ENCODE results near the gene L3MBTL1.
"Not testable (repeated sequence)": the region's sequence is repeated elsewhere in the genome, so short reads cannot be mapped to it uniquely, and the experiment has no call there.

The L3MBTL1 gene

GRCh38 chr20:43502021-43502420, 5.5 kb upstream of the L3MBTL1 start:
- DNase-seq, result not testable (repeated sequence)

DNA sequence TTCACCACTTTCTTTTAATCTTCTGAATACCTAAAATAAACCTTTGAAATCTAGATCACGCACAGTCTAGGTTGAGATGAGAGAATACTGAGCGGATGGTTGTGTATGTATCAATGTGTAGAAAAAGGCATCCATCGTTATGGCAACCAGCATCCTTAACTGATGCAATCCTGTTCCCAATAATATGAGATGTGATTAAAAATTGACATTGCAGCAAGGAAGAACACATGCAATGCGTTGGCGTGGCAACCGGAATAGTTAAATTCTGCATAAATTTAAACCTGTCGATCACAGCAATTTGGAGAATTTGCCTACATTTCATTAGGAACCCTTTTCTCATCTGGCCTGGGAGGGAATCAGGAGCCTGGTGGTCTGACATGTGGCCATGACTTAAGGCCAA, 1.3 kb upstream of the L3MBTL1 start:
- no peak for DNase-seq

DNA sequence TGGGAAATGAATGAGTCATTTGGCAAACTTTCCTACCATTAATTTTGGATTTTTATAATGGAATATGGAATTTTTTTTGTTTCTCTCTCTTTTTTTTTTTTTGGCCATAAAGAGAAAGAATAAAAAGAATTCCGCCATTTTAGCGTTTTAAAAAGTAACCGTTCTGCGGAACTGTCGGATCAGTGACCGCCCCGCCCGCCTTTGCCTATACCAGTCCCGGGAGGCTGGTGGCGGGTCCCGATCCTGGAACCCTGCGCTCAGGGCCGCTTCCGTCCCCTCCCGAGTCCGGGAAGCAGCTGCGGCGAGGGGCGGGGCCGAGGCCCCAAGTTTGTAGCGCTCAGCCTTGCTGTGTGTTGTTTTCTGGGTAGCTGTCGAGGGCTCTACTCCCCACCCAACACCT, 609 bp downstream of the L3MBTL1 start:
- DNase-seq, result peak; percentile 32

GRCh38 chr20:43508604-43509040, 1.1 kb downstream of the L3MBTL1 start:
- no peak for DNase-seq

DNA sequence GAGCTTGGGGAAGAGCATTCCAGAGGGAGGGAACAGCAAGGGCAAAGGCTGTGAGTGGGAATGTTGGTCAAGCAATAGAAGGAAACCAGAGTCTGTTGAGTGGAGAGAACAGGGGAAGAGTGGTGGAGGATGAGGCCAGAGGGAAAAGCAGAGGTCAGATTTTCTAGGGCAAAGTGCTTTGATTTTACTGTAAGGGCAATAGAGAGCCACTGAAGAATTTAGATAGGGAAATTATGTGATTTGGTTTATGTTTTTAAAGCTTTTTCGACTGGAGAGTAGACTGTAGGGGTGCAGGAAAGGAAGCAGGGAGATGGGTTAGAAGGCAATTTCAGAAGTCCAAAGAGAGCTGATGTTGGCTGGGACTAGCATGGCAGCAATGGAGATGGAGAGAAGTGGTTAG, 4.4 kb downstream of the L3MBTL1 start:
- no peak for DNase-seq

GRCh38 chr20:43513372-43513930, 6.0 kb downstream of the L3MBTL1 start:
- no peak for DNase-seq

- peak; percentile 79 for DNase-seq
Measured at GRCh38 chr20:43513931-43514647, 6.6 kb downstream of the L3MBTL1 start.

GRCh38 chr20:43514648-43514999, 7.1 kb downstream of the L3MBTL1 start:
- DNase-seq, result no peak

DNA sequence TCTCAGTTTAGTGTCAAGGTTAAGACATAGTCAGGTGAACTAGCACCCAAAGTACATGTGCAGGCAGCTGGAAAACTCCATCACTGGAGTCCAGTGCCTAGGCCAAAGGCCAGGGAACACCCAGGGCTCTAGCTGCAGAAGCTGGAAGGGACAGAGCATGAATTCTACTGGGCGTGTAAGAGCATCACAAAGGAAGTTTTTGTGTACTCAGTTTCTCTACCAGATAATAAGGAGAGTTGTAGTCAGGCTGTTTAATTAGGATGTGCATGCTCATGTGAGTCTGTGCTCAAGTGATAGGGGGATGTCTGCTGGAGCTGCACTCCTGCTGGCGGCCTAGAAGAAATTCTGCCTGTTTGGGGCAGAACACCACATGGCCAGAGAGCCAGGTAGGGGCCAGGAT, 8.1 kb downstream of the L3MBTL1 start:
- DNase-seq, result no peak

DNA sequence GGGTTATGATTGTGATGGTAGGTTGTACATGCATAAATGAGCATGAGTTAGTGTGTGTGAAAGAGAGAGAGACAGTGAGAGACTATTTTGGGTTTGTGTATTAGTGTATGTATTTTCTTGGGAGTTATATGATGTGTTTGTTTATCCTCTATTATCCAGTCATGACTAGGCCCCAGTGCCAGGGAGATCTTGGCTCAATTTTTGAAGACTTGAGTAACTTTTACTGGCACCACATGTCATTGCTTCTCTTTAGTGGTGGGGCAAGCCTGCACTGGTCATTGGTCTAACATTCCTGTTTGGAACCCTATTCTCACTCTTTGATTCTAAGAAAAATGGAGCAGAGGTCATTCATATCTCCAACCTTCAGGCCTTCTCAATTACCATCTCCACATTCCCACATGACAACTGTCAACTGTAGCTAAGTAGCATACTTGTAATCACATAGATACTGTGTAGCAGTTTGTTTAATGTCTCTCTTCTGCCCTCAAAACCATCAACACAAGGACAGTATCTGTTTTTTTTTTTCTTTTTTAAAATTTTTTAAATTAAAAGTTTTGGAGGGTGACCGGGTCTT, 8.8 kb downstream of the L3MBTL1 start:
- DNase-seq, result no peak

- DNase-seq, result no peak
Measured at GRCh38 chr20:43520074-43520630, 12.7 kb downstream of the L3MBTL1 start.

GRCh38 chr20:43525021-43525420, 17.5 kb downstream of the L3MBTL1 start:
- no peak for DNase-seq

GRCh38 chr20:43528258-43528875, 20.9 kb downstream of the L3MBTL1 start:
- no peak for DNase-seq

DNA sequence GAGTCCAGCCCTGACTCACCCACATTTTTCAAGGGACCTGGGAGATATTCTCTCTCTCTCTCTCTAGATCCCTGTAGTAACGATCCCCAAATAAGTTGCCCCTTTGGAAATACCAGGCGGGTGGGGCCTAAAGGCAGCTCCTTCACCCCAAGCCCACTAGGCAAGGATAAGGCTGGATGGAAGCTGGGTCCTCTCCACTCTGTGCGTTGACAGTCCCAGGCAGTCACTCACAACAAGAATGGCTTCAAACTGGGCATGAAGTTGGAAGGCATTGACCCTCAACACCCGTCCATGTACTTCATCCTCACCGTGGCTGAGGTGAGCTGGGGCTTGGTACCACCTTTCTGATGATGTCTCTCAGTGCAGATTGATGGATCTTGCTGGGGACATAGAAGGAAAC, 21.6 kb downstream of the L3MBTL1 start:
- DNase-seq, result no peak

DNA sequence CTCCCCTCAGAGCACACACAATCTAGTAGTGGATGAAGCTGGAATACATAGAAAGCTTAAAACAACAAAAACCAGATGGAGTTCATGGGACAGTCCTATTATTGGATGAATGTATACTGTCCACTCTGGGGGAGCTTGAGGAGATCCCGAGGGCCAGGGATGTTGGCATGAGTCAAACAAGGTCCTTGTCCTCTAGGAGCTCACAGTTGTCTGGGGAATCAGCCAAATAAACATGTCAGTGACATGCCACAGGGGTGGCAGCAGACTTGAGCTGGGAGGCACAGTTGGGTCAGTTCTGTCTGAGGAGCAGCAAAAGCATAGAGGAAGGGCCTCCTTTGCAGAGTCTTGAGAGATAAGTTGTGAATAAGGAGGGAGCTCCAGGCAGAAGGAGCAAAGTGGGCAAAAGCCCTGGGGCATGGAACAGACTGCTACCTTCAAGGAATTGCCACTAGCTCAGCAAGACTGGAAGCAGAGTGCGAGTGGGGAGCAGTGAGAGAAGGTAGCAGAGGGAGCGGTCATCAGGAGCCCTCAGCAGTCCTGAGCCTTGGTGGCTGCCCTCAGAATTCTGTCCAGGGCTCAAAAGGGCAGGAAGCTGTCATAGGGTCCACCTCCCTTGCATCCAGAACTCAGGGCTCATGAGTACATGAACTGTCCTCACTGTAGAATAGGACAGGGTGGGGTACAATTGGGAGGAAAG, 22.1 kb downstream of the L3MBTL1 start:
- DNase-seq, result no peak

GRCh38 chr20:43530321-43531090, 23.0 kb downstream of the L3MBTL1 start:
- DNase-seq, result no peak

DNA sequence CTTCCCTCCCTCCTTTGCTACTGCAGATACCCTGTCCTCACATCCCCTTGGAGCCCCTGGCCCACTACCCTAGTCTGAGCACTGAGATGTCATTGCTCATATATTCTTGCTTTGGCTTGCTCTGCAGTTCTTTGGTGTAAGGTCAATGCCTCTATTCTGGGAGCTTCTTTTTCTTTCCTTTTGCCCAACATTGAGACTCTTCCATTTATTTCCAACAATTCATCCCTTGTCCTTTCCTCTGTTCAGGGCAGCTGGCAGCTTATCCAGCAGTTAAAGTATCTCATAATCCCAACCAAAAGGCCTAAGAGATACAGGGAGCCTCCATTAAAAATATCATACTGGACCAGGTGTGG, 23.6 kb downstream of the L3MBTL1 start:
- no peak for DNase-seq

DNA sequence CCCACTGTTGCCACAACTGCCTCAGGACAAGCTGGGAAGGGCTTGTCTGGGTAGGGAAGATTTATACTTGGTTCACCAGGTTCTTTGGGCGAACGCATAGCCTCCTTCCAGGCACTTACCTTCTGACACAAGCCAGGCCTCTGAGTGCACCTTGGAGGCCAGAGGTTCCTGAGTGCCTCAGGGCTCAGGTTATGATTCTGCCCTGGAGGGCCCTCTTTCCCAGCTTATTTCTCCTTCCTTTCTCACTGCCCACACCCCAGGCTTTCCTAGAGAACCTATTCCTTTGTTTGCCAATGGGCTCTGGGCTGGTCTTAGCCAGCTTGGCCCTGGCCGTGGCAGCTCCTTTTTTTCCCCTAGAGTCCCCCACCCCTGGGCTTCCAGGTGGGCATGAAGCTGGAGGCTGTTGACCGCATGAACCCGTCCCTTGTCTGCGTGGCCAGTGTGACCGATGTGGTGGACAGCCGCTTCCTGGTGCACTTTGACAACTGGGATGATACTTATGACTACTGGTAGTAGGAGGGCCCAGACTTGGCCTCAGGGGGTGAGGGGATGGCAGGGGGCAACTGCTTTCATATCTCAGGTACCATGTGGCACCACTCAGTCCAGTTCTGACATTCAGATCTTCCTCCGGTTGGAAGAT, 25.0 kb downstream of the L3MBTL1 start:
- no peak for DNase-seq

DNA sequence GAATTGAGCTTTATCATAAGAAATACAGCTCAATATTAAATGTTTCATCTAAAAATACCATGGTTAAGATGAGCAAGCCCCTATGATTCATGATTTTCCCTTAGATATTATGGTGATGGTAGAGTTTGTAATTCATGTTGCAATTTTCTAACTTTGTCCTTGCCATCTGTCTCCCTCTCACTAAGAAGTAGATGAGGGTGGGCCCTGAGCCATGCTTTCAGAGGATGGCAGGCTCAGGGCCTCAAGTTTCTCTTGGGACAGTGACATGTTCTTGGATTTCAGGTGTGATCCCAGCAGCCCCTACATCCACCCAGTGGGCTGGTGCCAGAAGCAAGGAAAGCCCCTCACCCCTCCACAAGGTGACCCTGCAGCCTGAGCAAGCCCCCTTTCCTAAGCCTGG, 25.6 kb downstream of the L3MBTL1 start:
- no peak for DNase-seq

GRCh38 chr20:43534016-43534415, 26.5 kb downstream of the L3MBTL1 start:
- DNase-seq, result no peak

DNA sequence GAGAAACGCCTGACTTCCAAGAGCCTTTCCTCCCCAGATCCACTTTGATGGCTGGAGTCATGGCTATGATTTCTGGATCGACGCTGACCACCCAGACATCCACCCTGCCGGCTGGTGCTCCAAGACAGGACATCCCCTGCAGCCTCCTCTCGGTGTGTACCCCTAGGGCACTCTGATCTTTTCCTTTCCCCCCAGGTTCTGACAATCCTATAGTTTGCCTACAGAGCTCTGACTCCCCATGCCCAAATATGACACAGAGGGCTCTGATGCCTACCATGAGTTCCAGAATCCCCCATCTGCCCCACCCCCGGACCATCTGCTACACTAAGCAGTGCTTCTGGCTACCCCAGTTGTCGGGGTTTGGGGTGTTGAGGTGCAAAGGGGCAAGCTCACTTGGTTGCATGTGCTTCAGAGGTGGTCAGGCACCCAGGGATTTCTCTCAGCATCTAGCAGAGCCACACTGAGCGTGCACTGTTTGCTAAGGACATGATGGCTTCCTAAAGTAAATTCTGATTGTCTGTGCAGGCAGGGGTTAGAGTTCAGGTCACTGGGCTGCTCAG, 27.4 kb downstream of the L3MBTL1 start:
- no peak for DNase-seq

All from right kidney (tissue), 1 donor.